Putamen (tissue), 1 donor: Measurements from ENCODE around the gene DNAJC17.

Experiments used
- DNase-seq: peaks from one replicate; pipeline ENCODE4 v3.0.0-alpha.2; 2016; ENCODE audit warnings: low spot score

Gene DNAJC17

DNA sequence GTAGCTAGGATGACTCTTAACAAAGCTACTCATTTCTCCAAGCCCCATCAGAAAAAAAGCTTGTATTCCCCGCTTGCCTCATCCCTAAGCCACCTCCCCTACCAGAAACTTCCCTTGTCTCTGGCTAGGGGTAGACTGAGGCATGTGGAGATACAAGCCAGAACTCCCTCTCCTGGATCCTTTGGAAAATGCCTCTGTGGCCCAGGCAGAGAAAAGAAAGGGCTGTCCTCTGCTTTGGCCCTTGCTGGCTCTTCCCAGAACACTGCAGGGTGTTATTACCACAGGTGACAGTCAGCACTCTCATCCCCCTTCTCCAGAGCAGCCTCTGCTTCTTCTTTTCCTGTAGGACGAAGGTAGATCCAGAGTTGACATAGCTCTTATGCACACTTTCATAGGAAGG, 67.4 kb downstream of the DNAJC17 start:
- no peak for DNase-seq

DNA sequence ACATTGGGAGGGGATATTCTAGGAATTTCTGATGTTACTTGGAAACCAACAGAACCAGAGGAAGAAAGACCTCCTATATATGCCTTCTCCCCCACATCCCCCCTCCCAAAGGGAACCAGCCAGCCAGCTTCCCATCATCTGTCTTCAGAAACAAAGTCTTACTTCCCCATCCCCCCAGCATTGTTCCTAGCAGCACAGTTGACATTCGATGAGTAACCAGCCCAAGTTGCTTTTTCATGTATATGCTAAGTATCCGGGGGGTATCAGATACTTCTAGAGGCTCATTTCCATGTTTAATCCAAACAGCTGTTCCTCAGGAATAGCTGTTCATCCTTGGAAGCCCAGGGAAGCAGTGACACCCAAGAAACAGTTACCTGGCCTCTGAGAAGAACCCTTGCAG, 68.2 kb downstream of the DNAJC17 start:
- no peak for DNase-seq

DNA sequence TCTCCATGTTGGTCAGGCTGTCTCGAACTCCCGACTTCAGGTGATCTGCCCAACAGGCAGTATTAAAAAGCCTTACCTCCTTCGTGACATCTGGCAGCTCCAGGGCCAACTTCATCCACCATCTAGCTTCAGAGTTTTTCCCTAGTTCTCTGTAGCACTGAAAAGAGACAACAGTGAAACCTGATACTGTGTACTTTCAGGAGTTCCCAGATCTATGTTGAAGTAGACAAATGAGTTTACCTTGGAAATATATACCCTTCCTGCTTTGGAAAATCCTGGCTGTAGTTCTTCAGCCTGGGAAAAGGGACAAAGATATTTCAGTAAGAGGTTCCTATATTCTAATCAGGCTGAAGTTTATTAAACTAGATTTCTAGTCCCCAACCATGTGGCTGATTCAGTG, 70.2 kb downstream of the DNAJC17 start:
- no peak for DNase-seq

DNA sequence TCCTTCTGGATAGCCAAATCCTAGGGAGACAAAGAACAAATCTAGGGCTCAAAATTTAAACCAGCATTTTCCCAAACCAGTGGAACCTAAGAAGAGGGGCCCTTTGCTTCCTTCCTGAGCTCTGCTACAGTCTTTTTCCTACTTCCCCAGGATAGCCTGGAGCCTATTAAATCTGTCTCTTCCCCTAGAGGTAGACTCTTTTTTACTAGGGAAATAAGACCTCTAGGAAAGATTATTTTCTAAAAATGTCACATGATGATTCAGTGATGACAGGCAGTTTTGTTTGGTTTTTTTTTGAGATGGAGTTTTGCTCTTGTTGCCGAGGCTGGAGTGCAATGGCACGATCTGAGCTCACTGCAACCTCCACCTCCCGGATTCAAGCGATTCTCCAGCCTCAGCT, 70.7 kb downstream of the DNAJC17 start:
- DNase-seq: no peak

DNA sequence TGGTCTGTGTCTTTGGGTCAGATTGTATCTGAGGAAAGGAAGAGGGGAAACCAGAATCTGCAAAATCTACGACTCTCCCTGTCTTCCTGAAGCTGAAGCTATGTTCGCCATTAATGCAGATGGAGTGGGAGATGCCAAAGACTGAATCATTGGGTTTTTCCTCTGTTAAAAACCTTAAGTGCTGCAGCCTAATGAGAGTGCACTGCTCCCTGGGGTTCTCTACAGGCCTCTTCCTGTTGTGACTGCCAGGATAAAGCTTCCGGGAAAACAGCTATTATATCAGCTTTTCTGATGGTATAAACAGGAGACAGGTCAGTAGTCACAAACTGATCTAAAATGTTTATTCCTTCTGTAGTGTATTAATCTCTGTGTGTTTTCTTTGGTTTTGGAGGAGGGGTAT, 76.2 kb downstream of the DNAJC17 start:
- no peak for DNase-seq

DNA sequence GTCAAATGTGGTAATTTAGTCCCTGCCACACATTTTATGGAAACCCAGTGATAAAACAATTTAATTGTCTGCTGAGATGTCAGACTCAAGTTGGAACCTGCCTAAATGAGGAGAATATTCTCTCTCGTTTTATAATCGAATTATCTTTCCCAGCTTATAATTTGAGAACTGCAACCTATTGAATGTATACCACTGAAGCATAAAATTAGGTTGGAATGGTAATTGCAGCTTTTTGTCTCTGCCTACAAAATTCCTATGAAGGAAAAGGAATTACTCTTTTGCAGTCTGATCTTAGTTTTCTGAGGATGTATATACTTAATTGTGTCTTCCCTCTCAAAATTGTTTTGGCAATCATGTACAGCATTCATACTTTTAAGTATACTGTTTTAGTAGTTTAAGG, 83.4 kb downstream of the DNAJC17 start:
- DNase-seq: no peak

DNA sequence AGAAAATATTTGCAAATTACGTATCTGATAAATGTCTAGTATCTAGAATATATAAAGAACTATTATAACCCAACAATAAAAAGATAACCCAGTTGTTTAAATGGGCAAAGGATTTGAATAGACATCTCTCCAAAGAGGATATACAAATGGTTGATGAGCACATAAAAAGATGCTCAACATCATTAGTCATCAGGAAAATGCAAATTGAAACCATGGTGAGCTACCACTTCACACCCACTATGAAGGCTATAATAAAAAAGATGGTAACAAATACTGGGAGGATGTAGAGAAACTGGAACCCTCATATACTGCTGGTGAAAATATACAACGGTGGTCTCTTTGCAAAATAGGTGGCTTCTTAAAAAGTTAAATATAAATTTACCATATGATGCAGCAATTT, 84.3 kb downstream of the DNAJC17 start:
- no peak for DNase-seq

DNA sequence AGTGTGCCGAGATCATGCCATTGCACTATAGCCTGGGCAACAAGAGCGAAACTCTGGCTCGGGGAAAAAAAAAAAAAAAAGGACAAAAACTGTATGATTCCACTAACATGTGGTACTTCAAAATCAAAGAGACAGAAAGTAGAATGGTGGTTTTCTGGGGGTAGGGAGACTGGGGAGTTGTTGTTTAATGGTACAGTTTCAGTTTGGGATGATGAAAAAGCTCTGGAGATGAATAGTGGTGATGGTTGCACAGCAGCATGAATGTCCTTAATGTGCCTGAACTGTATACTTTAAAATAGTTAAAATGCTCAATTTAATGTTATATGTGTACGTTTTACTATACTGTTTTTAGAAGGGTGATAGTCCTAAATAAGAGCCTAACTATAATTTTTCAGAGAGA, 84.9 kb downstream of the DNAJC17 start:
- DNase-seq: no peak

DNA sequence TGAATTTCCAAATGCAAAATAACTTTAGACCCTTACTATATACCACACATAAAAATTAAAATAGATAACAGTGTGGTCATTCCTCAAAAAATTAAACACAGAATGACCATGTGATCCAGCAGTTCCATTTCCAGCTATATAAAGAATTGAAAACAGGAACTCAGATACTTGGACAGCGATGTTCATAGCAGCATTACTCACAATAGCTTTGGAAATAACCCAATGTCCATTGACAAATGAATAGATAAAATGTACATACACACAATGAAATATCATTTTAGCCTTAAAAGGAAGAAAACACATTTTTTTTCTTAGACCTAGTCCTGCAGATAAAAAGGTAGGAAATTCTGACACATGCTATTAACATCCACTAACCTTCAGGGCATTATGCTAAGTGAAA, 85.6 kb downstream of the DNAJC17 start:
- no peak for DNase-seq

DNA sequence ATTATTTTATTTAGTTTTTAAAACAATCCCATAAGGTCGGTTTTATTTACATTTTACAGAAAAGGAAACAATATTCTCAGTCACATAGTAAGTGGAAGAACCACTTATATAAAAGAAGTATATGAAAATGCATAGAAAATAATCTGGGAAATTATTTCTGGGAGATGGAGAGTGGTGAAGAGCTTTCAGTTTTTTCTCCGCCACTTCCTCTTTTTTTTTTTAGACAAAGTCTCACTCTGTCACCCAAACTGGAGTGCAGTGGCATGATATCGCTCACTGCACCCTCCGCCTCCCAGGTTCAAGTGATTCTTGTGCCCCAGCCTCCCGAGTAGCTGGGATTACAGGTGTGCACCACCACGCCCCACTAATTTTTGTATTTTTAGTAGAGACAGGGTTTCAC, 91.1 kb downstream of the DNAJC17 start:
- DNase-seq: no peak
